ENCODE data around the gene LMNA.
"Not testable (repeated sequence)": the region's sequence is repeated elsewhere in the genome, so short reads cannot be mapped to it uniquely, and the experiment has no call there.

LMNA gene

DNA sequence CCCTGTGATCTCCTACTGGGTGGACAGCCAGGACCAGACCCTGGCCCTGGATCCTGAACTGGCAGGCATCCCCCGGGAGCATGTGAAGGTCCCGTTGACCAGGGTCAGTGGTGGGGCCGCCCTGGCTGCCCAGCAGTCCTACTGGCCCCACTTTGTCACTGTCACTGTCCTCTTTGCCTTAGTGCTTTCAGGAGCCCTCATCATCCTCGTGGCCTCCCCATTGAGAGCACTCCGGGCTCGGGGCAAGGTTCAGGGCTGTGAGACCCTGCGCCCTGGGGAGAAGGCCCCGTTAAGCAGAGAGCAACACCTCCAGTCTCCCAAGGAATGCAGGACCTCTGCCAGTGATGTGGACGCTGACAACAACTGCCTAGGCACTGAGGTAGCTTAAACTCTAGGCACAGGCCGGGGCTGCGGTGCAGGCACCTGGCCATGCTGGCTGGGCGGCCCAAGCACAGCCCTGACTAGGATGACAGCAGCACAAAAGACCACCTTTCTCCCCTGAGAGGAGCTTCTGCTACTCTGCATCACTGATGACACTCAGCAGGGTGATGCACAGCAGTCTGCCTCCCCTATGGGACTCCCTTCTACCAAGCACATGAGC lies 62.2 kb downstream of the LMNA start:
- TF ChIP-seq, protein P1, sequence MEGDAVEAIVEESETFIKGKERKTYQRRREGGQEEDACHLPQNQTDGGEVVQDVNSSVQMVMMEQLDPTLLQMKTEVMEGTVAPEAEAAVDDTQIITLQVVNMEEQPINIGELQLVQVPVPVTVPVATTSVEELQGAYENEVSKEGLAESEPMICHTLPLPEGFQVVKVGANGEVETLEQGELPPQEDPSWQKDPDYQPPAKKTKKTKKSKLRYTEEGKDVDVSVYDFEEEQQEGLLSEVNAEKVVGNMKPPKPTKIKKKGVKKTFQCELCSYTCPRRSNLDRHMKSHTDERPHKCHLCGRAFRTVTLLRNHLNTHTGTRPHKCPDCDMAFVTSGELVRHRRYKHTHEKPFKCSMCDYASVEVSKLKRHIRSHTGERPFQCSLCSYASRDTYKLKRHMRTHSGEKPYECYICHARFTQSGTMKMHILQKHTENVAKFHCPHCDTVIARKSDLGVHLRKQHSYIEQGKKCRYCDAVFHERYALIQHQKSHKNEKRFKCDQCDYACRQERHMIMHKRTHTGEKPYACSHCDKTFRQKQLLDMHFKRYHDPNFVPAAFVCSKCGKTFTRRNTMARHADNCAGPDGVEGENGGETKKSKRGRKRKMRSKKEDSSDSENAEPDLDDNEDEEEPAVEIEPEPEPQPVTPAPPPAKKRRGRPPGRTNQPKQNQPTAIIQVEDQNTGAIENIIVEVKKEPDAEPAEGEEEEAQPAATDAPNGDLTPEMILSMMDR (IDR thresholded peaks at IDR 0.05; ENCODE audit: low read depth, low read length): no peak
- no peak for DNase-seq (ENCODE audit: extremely low read depth, low read depth)

DNA sequence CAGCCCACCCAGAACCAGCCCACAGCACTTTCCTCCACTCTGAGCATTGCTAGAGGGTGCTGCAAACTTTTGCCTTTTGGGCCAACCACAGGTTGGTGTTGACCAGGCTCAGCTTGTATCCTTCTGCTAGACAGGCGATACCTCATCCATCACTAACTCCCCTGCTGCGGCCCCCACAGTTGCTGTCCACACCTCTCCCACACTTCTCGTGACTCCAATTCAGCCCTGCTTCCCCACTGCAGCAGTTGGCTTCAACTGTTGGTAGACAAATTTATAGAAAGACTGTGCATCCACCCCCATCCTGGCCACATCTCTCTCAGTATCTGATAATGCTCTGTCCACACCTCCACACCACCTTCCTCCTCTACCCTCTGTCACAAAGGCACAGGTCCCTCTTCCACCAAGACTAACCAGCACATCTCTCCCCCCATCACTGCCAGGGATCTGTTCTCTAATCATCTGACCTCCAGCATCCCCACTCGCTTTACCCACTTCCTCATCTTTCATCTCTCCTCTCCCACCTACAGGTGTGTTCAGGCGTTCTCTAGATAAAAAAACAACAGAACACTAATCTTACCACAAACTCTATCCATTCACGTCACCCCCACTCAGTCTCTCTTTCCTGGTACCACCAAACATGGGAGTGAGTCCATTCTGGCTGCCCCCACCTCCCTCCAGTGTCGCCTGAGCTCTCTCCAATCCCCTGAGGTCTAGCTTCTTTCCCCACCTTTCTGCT lies 63.6 kb downstream of the LMNA start:
- DNase-seq (ENCODE audit: extremely low read depth, low read depth): no peak
- TF ChIP-seq, protein P1 (IDR thresholded peaks at IDR 0.05; ENCODE audit: low read depth, low read length): no peak

DNA sequence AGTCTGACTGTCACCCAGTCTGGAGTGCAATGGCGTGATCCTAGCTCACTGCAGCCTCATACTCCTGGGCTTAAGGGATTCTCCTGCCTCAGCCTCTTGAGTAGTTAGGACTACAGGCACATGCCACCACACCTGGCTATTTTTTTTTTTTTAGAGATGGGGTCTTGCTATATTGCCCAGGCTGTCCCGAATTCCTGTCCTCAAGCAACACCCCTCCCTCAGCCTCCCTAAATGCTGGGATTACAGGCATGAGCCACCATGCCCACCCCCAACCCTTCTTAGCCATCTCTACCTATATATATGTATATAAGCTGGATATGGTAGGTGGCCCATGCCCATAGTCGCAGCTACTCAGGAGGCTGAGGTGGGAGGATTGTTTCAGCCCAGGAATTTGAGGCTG lies 66.0 kb downstream of the LMNA start:
- no peak for DNase-seq (ENCODE audit: extremely low read depth, low read depth)
- TF ChIP-seq, protein P1 (IDR thresholded peaks at IDR 0.05; ENCODE audit: low read depth, low read length): no peak

- DNase-seq (ENCODE audit: extremely low read depth, low read depth): not testable (repeated sequence)
Observed at GRCh38 chr1:156181391-156181924, 66.9 kb downstream of the LMNA start.

- DNase-seq (ENCODE audit: extremely low read depth, low read depth): not testable (repeated sequence)
Observed at GRCh38 chr1:156182010-156182779, 67.7 kb downstream of the LMNA start.

- not testable (repeated sequence) for DNase-seq (ENCODE audit: extremely low read depth, low read depth)
Observed at GRCh38 chr1:156186347-156187177, 72.1 kb downstream of the LMNA start.
